ENCODE data around the gene VPS45.

The VPS45 gene

DNA sequence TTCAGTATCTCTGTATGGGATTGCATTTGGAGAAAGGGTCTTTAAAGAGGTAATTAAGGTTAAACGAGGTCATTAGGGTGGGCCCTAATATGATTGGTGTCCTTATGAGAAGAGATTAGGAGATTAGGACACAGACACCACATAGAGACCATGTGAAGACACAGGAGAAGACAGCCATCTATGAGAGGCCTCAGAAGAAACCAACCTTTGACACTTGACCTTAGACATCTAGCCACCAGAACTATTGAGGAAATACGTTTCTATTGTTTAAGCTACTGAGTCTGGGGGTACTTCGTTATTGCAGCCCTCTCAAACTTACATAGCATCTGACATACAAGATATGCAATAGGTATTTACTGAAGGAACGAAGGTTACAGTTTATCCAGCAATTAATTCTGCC is 7.3 kb upstream of the VPS45 start:
- TF ChIP-seq, protein P1, sequence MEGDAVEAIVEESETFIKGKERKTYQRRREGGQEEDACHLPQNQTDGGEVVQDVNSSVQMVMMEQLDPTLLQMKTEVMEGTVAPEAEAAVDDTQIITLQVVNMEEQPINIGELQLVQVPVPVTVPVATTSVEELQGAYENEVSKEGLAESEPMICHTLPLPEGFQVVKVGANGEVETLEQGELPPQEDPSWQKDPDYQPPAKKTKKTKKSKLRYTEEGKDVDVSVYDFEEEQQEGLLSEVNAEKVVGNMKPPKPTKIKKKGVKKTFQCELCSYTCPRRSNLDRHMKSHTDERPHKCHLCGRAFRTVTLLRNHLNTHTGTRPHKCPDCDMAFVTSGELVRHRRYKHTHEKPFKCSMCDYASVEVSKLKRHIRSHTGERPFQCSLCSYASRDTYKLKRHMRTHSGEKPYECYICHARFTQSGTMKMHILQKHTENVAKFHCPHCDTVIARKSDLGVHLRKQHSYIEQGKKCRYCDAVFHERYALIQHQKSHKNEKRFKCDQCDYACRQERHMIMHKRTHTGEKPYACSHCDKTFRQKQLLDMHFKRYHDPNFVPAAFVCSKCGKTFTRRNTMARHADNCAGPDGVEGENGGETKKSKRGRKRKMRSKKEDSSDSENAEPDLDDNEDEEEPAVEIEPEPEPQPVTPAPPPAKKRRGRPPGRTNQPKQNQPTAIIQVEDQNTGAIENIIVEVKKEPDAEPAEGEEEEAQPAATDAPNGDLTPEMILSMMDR (IDR thresholded peaks at IDR 0.05; ENCODE audit: insufficient read depth, low read depth, low read length, missing control alignments), result no peak
- DNase-seq (ENCODE audit: low read depth), result no peak
- H3K4me3 ChIP-seq (ENCODE audit: low read length), result no peak overlapping the region

GRCh38 chr1:150061632-150062101 is 5.9 kb upstream of the VPS45 start:
- TF ChIP-seq, protein P1 (IDR thresholded peaks at IDR 0.05; ENCODE audit: insufficient read depth, low read depth, low read length, missing control alignments), result no peak
- no peak overlapping the region for H3K4me3 ChIP-seq (ENCODE audit: low read length)
- DNase-seq (ENCODE audit: low read depth), result peak; percentile 79

- TF ChIP-seq, protein P1 (IDR thresholded peaks at IDR 0.05; ENCODE audit: insufficient read depth, low read depth, low read length, missing control alignments), result no peak
- no peak overlapping the region for H3K4me3 ChIP-seq (ENCODE audit: low read length)
- DNase-seq (ENCODE audit: low read depth), result no peak
These were observed 5.5 kb upstream of the VPS45 start for GRCh38 chr1:150062113-150062512.

- DNase-seq (ENCODE audit: low read depth), result peak; percentile 55
- TF ChIP-seq, protein P1 (IDR thresholded peaks at IDR 0.05; ENCODE audit: insufficient read depth, low read depth, low read length, missing control alignments), result no peak
- H3K4me3 ChIP-seq (ENCODE audit: low read length), result no peak overlapping the region
These were observed 2.2 kb upstream of the VPS45 start for GRCh38 chr1:150065184-150065871.

DNA sequence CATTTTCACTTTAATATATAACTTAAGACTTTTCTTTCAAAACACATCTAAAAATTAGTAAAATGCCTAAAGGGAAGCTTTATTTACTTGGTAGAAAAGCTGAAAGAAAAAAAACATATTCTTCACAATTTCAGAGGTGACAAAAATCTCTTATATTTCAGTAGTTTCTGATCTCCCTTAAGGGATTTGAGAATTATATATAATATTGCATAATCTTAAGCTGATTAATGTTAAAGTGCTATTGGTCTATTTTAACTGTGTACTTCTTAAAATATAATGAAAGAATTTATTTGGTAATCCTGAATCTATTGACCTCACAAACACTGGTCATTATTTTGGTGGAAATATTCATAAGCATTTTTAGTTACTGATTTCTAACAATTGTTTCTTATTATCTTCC is 1.2 kb upstream of the VPS45 start:
- no peak for DNase-seq (ENCODE audit: low read depth)
- H3K4me3 ChIP-seq (ENCODE audit: low read length), result peak overlapping the region; percentile 81
- TF ChIP-seq, protein P1 (IDR thresholded peaks at IDR 0.05; ENCODE audit: insufficient read depth, low read depth, low read length, missing control alignments), result no peak

GRCh38 chr1:150066838-150067183 is 765 bp upstream of the VPS45 start:
- no peak for DNase-seq (ENCODE audit: low read depth)
- TF ChIP-seq, protein P1 (IDR thresholded peaks at IDR 0.05; ENCODE audit: insufficient read depth, low read depth, low read length, missing control alignments), result no peak
- H3K4me3 ChIP-seq (ENCODE audit: low read length), result peak overlapping the region; percentile 81

DNA sequence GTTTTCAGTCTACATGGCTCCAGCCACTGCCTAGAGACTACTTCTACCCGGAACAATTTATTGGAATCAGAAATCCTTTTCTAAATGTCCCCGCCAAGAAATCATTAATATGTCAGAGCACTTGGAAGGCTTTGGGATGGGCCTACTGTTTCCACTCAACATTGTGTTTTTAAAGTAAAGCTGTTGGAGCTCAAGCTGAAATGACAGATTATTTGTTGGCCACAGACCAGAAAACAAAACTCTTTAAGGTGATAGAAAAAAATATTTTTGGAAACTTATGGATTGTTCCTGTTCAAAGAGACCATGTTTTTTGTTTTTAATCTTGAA is 496 bp downstream of the VPS45 start:
- peak overlapping the region; percentile 81 for H3K4me3 ChIP-seq (ENCODE audit: low read length)
- TF ChIP-seq, protein P1 (IDR thresholded peaks at IDR 0.05; ENCODE audit: insufficient read depth, low read depth, low read length, missing control alignments), result no peak
- no peak for DNase-seq (ENCODE audit: low read depth)
